SK-N-SH (cell line): ENCODE data around the gene MRPL10. TPM values are rescaled to one million over a fixed set of nuclear protein-coding genes. Genes with fewer than 3 reads are reported as not detected.

Experiments used
- CTCF ChIA-PET: fragments of 300-600, 350-600 bp; formaldehyde crosslinking; extraction: SDS; loops from one replicate; lab custom pipeline; 2021; lab: Yijun Ruan, JAX
- POLR2A ChIA-PET: fragments of 350-600 bp; sonication (Branson Sonifier 250); formaldehyde crosslinking; extraction: SDS; loops from one replicate; lab custom pipeline; 2020; ENCODE audit warnings: antibody characterized with exemption, inconsistent platforms; lab: Yijun Ruan, JAX
- DNase-seq: peaks from one replicate; pipeline ENCODE4 v3.0.0; 2012
- H2AFZ ChIP-seq: fragments of 200-600 bp; sonication (generic); 2 replicates; pipeline ENCODE4 v1.8.1; 2016; ENCODE audit warnings: antibody characterized with exemption, mild to moderate bottlenecking, low read depth
- H3F3A ChIP-seq: fragments of 200-600 bp; sonication (generic); replicated peaks from 2 replicates; pipeline ENCODE3; 2016; ENCODE audit warnings: antibody characterized with exemption, mild to moderate bottlenecking; ENCODE audit not compliant: insufficient read depth
- H3K27ac ChIP-seq, 2 experiments: fragments of 200-500 bp in 1 of 2; fragments of 200-600 bp in 1 of 2; sonication (Bioruptor generic) in 1 of 2; sonication (generic), shearing (Covaris generic) in 1 of 2; 2 replicates each; pipeline versions ENCODE4 v1.5.1 to v1.6.1; 2014 to 2016; ENCODE audit warnings: low read depth in 2 of 2, inconsistent platforms in 1 of 2, low read length in 1 of 2, mild to moderate bottlenecking in 1 of 2, mixed read lengths in 1 of 2
- H3K27me3 ChIP-seq: fragments of 200-600 bp; sonication (generic), shearing (Covaris generic); 2 replicates; pipeline ENCODE4 v1.6.1; 2016; ENCODE audit warnings: mixed run types; ENCODE audit not compliant: insufficient read depth
- H3K36me3 ChIP-seq, 2 experiments: fragments of 200-500 bp in 1 of 2; fragments of 200-600 bp in 1 of 2; sonication (Bioruptor generic) in 1 of 2; sonication (generic) in 1 of 2; replicated peaks in 1 of 2; 2 replicates each; pipeline versions ENCODE3 to v1.5.1; 2014 to 2016; ENCODE audit warnings: low read length in 1 of 2, mild to moderate bottlenecking in 1 of 2; ENCODE audit not compliant: insufficient read depth in 2 of 2, control insufficient read depth in 1 of 2
- H3K4me1 ChIP-seq, 2 experiments: fragments of 200-500 bp in 1 of 2; fragments of 200-600 bp in 1 of 2; sonication (Bioruptor generic) in 1 of 2; sonication (generic), shearing (Covaris generic) in 1 of 2; 2 replicates each; pipeline versions ENCODE4 v1.5.1 to v1.6.1; 2014 to 2016; ENCODE audit warnings: low read depth in 1 of 2, low read length in 1 of 2, mixed run types in 1 of 2; ENCODE audit not compliant: insufficient read depth in 2 of 2, control insufficient read depth in 1 of 2
- H3K4me2 ChIP-seq: fragments of 200-600 bp; sonication (generic), shearing (Covaris generic); 2 replicates; pipeline ENCODE4 v1.6.1; 2017; ENCODE audit warnings: mixed run types
- H3K4me3 ChIP-seq, 2 experiments: fragments of 200-500 bp in 1 of 2; fragments of 200-600 bp in 1 of 2; sonication (Bioruptor generic) in 1 of 2; sonication (generic), shearing (Covaris generic) in 1 of 2; 2 replicates each; pipeline versions ENCODE4 v1.5.1 to v1.8.1; 2014 to 2016; ENCODE audit warnings: low read depth in 2 of 2, inconsistent platforms in 1 of 2, low read length in 1 of 2, mild to moderate bottlenecking in 1 of 2, mixed read lengths in 1 of 2, moderate library complexity in 1 of 2
- H3K79me2 ChIP-seq: fragments of 200-600 bp; sonication (generic); 2 replicates; pipeline ENCODE4 v1.8.1; 2017; ENCODE audit warnings: mild to moderate bottlenecking; ENCODE audit not compliant: insufficient read depth
- H3K9ac ChIP-seq: fragments of 200-600 bp; sonication (generic); 2 replicates; pipeline ENCODE4 v1.6.1; 2017; ENCODE audit warnings: mixed run types
- H3K9me2 ChIP-seq: fragments of 200-600 bp; sonication (generic); 2 replicates; pipeline ENCODE4 v1.6.1; 2017; ENCODE audit warnings: mixed run types
- H3K9me3 ChIP-seq: fragments of 200-600 bp; sonication (generic); 2 replicates; pipeline ENCODE4 v1.6.1; 2017; ENCODE audit warnings: mixed run types, mild to moderate bottlenecking, moderate library complexity
- H4K20me1 ChIP-seq: fragments of 200-600 bp; sonication (generic); 2 replicates; pipeline ENCODE4 v1.6.1; 2017; ENCODE audit warnings: mild to moderate bottlenecking, mixed run types; ENCODE audit not compliant: insufficient read depth
- EZH2phosphoT487 ChIP-seq: fragments of 200-600 bp; sonication (generic); IDR thresholded peaks from 2 replicates; pipeline ENCODE4 v1.6.1; 2017; ENCODE audit warnings: low read depth, mixed run types, mild to moderate bottlenecking, antibody characterized with exemption, moderate library complexity, borderline replicate concordance
- FOXJ3 ChIP-seq: sonication (generic); formaldehyde crosslinking; IDR thresholded peaks from 2 replicates; pipeline ENCODE4 v1.5.1; 2020; ENCODE audit warnings: mild to moderate bottlenecking, missing genetic modification reagents
- IRF3 ChIP-seq: fragments of 150-350 bp; IDR thresholded peaks from 2 replicates; pipeline ENCODE4 v1.6.1; 2016; ENCODE audit warnings: mild to moderate bottlenecking, low read depth, low read length
- MAX ChIP-seq: IDR thresholded peaks from 2 replicates; pipeline ENCODE4 v1.4.0; 2012; ENCODE audit warnings: low read depth
- MEF2A ChIP-seq: IDR thresholded peaks from 2 replicates; pipeline ENCODE4 v1.4.0; 2012; ENCODE audit warnings: low read depth, borderline replicate concordance
- NRF1 ChIP-seq: IDR thresholded peaks from 2 replicates; pipeline ENCODE4 v1.6.1; 2012; ENCODE audit warnings: low read depth, mild to moderate bottlenecking, low read length
- POLR2AphosphoS5 ChIP-seq: IDR thresholded peaks from 2 replicates; pipeline ENCODE4 v1.6.1; 2012; ENCODE audit warnings: low read depth, low read length
- RAD21 ChIP-seq: IDR thresholded peaks from 2 replicates; pipeline ENCODE4 v1.6.1; 2012; ENCODE audit warnings: mild to moderate bottlenecking, low read length
- REST ChIP-seq: IDR thresholded peaks from 2 replicates; pipeline ENCODE4 v1.6.1; 2012; ENCODE audit warnings: mild to moderate bottlenecking, low read depth, low read length, moderate library complexity
- SIN3A ChIP-seq: IDR thresholded peaks from 2 replicates; pipeline ENCODE4 v1.6.1; 2012; ENCODE audit warnings: low read depth, mild to moderate bottlenecking, low read length, moderate library complexity, borderline replicate concordance
- SMC3 ChIP-seq: IDR thresholded peaks from 2 replicates; pipeline ENCODE4 v1.6.1; 2012; ENCODE audit warnings: low read depth, low read length, improper control_type of control experiment
- TAF1 ChIP-seq: IDR thresholded peaks from 2 replicates; pipeline ENCODE4 v1.6.1; 2012; ENCODE audit warnings: low read depth, mild to moderate bottlenecking, low read length, moderate library complexity, borderline replicate concordance
- TEAD4 ChIP-seq: IDR thresholded peaks from 2 replicates; pipeline ENCODE4 v1.4.0; 2012; ENCODE audit warnings: mild to moderate bottlenecking, borderline replicate concordance; ENCODE audit not compliant: insufficient read depth
- WGBS: methylation state at CpG from one replicate; pipeline ENCODE4 v1.1.6; 2017; ENCODE audit warnings: low lambda C conversion rate; 5-methylcytosine and 5-hydroxymethylcytosine counted together
- polyA plus RNA-seq, 3 experiments: library from polyadenylated mRNA; depleted of rRNA; stranded (reverse); fragments of >200 nt; gene quantifications; 2 replicates each; pipeline ENCODE4 v1.2.3, GENCODE V29; 2012
- TF ChIP-seq, protein P1 (sequence below): IDR thresholded peaks from 2 replicates; pipeline ENCODE4 v1.4.0; 2012; ENCODE audit warnings: low read depth, borderline replicate concordance
- TF ChIP-seq, protein P2 (sequence below): IDR thresholded peaks from 2 replicates; pipeline ENCODE4; 2012
- TF ChIP-seq, protein P3 (sequence below): IDR thresholded peaks from 2 replicates; pipeline ENCODE4 v1.4.0; 2012; ENCODE audit warnings: low read depth, borderline replicate concordance

Gene MRPL10
- polyA plus RNA-seq, 1 of the 3 experiments (the other 2 are of a cell fraction) = 136 TPM

DNA sequence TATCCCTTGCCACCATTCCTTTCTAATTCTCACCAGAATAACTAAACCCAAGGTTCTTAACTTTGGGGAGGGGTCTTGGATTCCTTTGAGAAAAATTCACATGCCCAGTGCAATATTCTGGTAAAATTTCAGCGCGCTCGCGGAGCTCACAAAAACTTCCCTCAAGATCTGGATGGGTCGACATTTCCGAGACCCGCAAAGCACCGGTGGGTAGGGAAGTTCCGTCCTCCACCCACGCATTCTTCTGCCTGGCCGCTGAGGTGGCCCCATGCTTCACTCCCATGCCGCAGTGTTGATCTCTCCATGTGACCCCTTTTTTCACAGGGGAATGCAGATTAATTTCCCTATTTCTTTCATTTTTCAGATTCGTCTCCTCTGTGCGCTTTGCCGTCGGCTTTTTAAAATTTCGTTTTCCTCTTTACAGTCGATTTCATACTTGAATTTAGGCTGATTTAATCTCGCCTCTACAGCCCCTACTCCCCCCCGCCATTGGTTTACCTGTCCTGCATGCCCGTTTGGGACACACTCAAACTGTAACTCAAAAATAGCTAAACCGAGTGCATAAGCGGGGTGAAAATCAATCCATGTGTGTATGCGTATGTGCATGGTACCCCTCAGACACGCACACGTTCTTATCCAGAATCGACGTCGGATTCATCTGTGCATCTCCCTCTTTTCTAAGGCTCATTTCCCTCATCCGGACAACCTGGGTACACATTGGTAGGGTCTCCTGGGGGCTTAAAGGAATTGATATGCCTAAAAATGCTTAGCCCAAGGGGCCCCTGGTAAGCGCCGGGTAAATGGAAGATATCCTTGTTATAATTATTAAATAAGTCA, 21.0 kb upstream of the MRPL10 start:
- 0 out of 2 replicates have a peak, but pooled peaks cover 6% of the 10 kb centered on the region for H4K20me1 ChIP-seq
- H3K9ac ChIP-seq = no peak overlapping the region
- no peak overlapping the region for H2AFZ ChIP-seq
- no peak for DNase-seq
- H3K9me2 ChIP-seq = no peaks in the 10 kb centered on the region
- H3K79me2 ChIP-seq = no peaks in the 10 kb centered on the region
- WGBS = 24% methylated on average over 32 of the region's 32 CpGs
- H3K27me3 ChIP-seq = peaks cover 95% of the 10 kb centered on the region
- H3K4me3 ChIP-seq = no peak overlapping the region
- H3K4me2 ChIP-seq = no peak overlapping the region
- POLR2A ChIA-PET = interaction anchor here (1.0 kb wide), 1 partner anchor 43 kb away, joined by 4 read pairs; the partner anchor contains the start of gene SP2
- H3K4me1 ChIP-seq = peaks cover 0 to 11% of the 10 kb centered on the region in 2 experiments; a peak in 1 of 4 replicates
- TF ChIP-seq RAD21 (no peak), EZH2phosphoT487 (peak; percentile 84), POLR2AphosphoS5 (peak; percentile 57)
- TF ChIP-seq, protein P1, sequence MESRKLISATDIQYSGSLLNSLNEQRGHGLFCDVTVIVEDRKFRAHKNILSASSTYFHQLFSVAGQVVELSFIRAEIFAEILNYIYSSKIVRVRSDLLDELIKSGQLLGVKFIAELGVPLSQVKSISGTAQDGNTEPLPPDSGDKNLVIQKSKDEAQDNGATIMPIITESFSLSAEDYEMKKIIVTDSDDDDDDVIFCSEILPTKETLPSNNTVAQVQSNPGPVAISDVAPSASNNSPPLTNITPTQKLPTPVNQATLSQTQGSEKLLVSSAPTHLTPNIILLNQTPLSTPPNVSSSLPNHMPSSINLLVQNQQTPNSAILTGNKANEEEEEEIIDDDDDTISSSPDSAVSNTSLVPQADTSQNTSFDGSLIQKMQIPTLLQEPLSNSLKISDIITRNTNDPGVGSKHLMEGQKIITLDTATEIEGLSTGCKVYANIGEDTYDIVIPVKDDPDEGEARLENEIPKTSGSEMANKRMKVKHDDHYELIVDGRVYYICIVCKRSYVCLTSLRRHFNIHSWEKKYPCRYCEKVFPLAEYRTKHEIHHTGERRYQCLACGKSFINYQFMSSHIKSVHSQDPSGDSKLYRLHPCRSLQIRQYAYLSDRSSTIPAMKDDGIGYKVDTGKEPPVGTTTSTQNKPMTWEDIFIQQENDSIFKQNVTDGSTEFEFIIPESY = no peak
- CTCF ChIA-PET = interaction anchor here (1.0 to 33.0 kb wide), 7 partner anchors 8 to 119 kb away, joined by 3 to 1447 read pairs (median 5); partner anchors contain the start of genes CDK5RAP3, LRRC46, MRPL10 and SCRN2
- peaks cover 8% of the 10 kb centered on the region for H3F3A ChIP-seq
- H3K9me3 ChIP-seq = no peaks in the 10 kb centered on the region
- H3K27ac ChIP-seq = no peak overlapping the region
- no peaks in the 10 kb centered on the region for H3K36me3 ChIP-seq

GRCh38 chr17:47851764-47852112, 20.4 kb upstream of the MRPL10 start:
- Histone ChIP-seq H3K9ac (no peak overlapping the region), H3K36me3 (no peaks in the 10 kb centered on the region), H3K9me3 (no peaks in the 10 kb centered on the region), H3K4me3 (no peak overlapping the region), H4K20me1 (0 out of 2 replicates have a peak, but pooled peaks cover 6% of the 10 kb centered on the region), H3K27ac (no peak overlapping the region), H3K9me2 (no peaks in the 10 kb centered on the region), H3K27me3 (peaks cover 99% of the 10 kb centered on the region), H2AFZ (no peak overlapping the region), H3K4me1 (peaks cover 0 to 13% of the 10 kb centered on the region in 2 experiments; a peak in 1 of 4 replicates), H3F3A (peaks cover 8% of the 10 kb centered on the region), H3K4me2 (no peak overlapping the region), H3K79me2 (no peaks in the 10 kb centered on the region)
- ChIA-PET CTCF (interaction anchor here (1.1 to 33.0 kb wide), 6 partner anchors 9 to 119 kb away, joined by 3 to 1447 read pairs (median 6); partner anchors contain the start of genes CDK5RAP3, LRRC46, MRPL10 and SCRN2), POLR2A (no interaction called here)
- no peak for TF ChIP-seq TAF1
- no peak for TF ChIP-seq NRF1
- TF ChIP-seq, protein P2, sequence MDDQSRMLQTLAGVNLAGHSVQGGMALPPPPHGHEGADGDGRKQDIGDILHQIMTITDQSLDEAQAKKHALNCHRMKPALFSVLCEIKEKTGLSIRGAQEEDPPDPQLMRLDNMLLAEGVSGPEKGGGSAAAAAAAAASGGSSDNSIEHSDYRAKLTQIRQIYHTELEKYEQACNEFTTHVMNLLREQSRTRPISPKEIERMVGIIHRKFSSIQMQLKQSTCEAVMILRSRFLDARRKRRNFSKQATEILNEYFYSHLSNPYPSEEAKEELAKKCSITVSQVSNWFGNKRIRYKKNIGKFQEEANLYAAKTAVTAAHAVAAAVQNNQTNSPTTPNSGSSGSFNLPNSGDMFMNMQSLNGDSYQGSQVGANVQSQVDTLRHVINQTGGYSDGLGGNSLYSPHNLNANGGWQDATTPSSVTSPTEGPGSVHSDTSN = no peak
- no peak for TF ChIP-seq IRF3
- TF ChIP-seq TEAD4 = no peak
- no peak for TF ChIP-seq REST
- TF ChIP-seq FOXJ3 = no peak
- TF ChIP-seq EZH2phosphoT487 = no peak
- no peak for TF ChIP-seq SMC3
- TF ChIP-seq, protein P3, sequence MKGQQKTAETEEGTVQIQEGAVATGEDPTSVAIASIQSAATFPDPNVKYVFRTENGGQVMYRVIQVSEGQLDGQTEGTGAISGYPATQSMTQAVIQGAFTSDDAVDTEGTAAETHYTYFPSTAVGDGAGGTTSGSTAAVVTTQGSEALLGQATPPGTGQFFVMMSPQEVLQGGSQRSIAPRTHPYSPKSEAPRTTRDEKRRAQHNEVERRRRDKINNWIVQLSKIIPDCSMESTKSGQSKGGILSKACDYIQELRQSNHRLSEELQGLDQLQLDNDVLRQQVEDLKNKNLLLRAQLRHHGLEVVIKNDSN = no peak
- no peak for TF ChIP-seq MAX
- no peak for TF ChIP-seq MEF2A
- no peak for TF ChIP-seq SIN3A
- 44% methylated on average over 11 of the region's 11 CpGs for WGBS
- no peak for DNase-seq
